Liver (tissue), 9 donors: Measurements from ENCODE around the gene ALAS1. TPM values are rescaled to one million over a fixed set of nuclear protein-coding genes. Genes with fewer than 3 reads are reported as not detected.

ENCODE experiments used
- DNase-seq: peaks from one replicate; pipeline ENCODE4 v3.0.0-alpha.2; 2017; ENCODE audit warnings: low spot score
- H3K27ac ChIP-seq, 2 donors: one replicate each; pipeline ENCODE4 v1.7.0; 2013; ENCODE audit warnings: inconsistent platforms in 2 of 2, low read length in 2 of 2, control low read depth in 1 of 2, low read depth in 1 of 2, mild to moderate bottlenecking in 1 of 2
- H3K27me3 ChIP-seq, 4 donors: one replicate each; pipeline versions ENCODE4 v1.6.1 to v1.7.0; 2013; ENCODE audit warnings: low read length in 3 of 4, inconsistent platforms in 1 of 4, mild to moderate bottlenecking in 1 of 4, moderate library complexity in 1 of 4; ENCODE audit not compliant: control insufficient read depth in 4 of 4, insufficient read depth in 4 of 4
- H3K36me3 ChIP-seq, 4 donors: one replicate each; pipeline versions ENCODE4 v1.6.1 to v1.7.0; 2013; ENCODE audit warnings: low read length in 3 of 4, mild to moderate bottlenecking in 3 of 4, low read depth in 1 of 4, moderate library complexity in 1 of 4; ENCODE audit not compliant: control insufficient read depth in 4 of 4, insufficient read depth in 3 of 4
- H3K4me1 ChIP-seq, 4 donors: one replicate each; pipeline versions ENCODE4 v1.6.1 to v1.7.0; 2013; ENCODE audit warnings: low read length in 3 of 4, mild to moderate bottlenecking in 3 of 4, moderate library complexity in 1 of 4; ENCODE audit not compliant: control insufficient read depth in 4 of 4, insufficient read depth in 4 of 4
- H3K4me3 ChIP-seq, 3 donors: one replicate each; pipeline versions ENCODE4 v1.6.1 to v1.7.0; 2013; ENCODE audit warnings: low read length in 3 of 3, control low read depth in 1 of 3, low read depth in 1 of 3, mild to moderate bottlenecking in 1 of 3
- H3K9ac ChIP-seq, 2 donors: one replicate each; pipeline ENCODE4 v1.7.0; 2013; ENCODE audit warnings: low read length in 2 of 2, mild to moderate bottlenecking in 2 of 2, moderate library complexity in 2 of 2, control low read depth in 1 of 2, low read depth in 1 of 2
- H3K9me3 ChIP-seq, 4 donors: one replicate each; pipeline versions ENCODE4 v1.6.1 to v1.7.0; 2013; ENCODE audit warnings: low read length in 3 of 4; ENCODE audit not compliant: control insufficient read depth in 4 of 4
- ATF3 ChIP-seq: IDR thresholded peaks from 2 replicates; pipeline ENCODE4 v1.6.1; 2016; ENCODE audit warnings: antibody characterized with exemption
- CTCF ChIP-seq: fragments of 150-350 bp; IDR thresholded peaks from 2 replicates; pipeline ENCODE4 v1.5.1; 2017; ENCODE audit warnings: improper control_type of control experiment, low read depth, low read length; ENCODE audit not compliant: missing input control
- EGR1 ChIP-seq, 2 donors: IDR thresholded peaks; 2 replicates each; pipeline ENCODE4 v1.6.1; 2016 to 2018; ENCODE audit warnings: antibody characterized with exemption in 2 of 2, low read depth in 2 of 2
- FOXA1 ChIP-seq: IDR thresholded peaks from 2 replicates; pipeline ENCODE4 v1.6.1; 2016; ENCODE audit warnings: antibody characterized with exemption
- FOXA2 ChIP-seq: IDR thresholded peaks from 2 replicates; pipeline ENCODE4 v1.6.1; 2016; ENCODE audit warnings: antibody characterized with exemption
- GABPA ChIP-seq, 2 donors: IDR thresholded peaks in 1 of 2; conservative IDR thresholded peaks in 1 of 2; 2 replicates each; pipeline ENCODE4 v1.6.1; 2016; ENCODE audit warnings: antibody characterized with exemption in 2 of 2, mild to moderate bottlenecking in 1 of 2, moderate library complexity in 1 of 2
- HNF4A ChIP-seq, 2 donors: conservative IDR thresholded peaks; 2 replicates each; pipeline ENCODE4 v1.6.1; 2016; ENCODE audit warnings: antibody characterized with exemption in 2 of 2, mild to moderate bottlenecking in 2 of 2
- HNF4G ChIP-seq: IDR thresholded peaks from 2 replicates; pipeline ENCODE4 v1.6.1; 2016; ENCODE audit warnings: antibody characterized with exemption
- JUND ChIP-seq, 2 donors: IDR thresholded peaks; 2 replicates each; pipeline ENCODE4 v1.6.1; 2016; ENCODE audit warnings: antibody characterized with exemption in 2 of 2
- MAX ChIP-seq: IDR thresholded peaks from 2 replicates; pipeline ENCODE4 v1.6.1; 2016; ENCODE audit warnings: antibody characterized with exemption
- RAD21 ChIP-seq, 2 donors: IDR thresholded peaks; 2 replicates each; pipeline ENCODE4 v1.6.1; 2016; ENCODE audit warnings: antibody characterized with exemption in 2 of 2, mild to moderate bottlenecking in 2 of 2
- REST ChIP-seq: IDR thresholded peaks from 2 replicates; pipeline ENCODE4 v1.6.1; 2016; ENCODE audit warnings: antibody characterized with exemption, mild to moderate bottlenecking
- RXRA ChIP-seq, 2 donors: IDR thresholded peaks; 2 replicates each; pipeline ENCODE4 v1.6.1; 2017 to 2018; ENCODE audit warnings: antibody characterized with exemption in 2 of 2, mild to moderate bottlenecking in 1 of 2
- SP1 ChIP-seq: IDR thresholded peaks from 2 replicates; pipeline ENCODE4 v1.6.1; 2018; ENCODE audit warnings: antibody characterized with exemption, mild to moderate bottlenecking
- TAF1 ChIP-seq: conservative IDR thresholded peaks from 2 replicates; pipeline ENCODE4 v1.6.1; 2016; ENCODE audit warnings: antibody characterized with exemption, mild to moderate bottlenecking
- YY1 ChIP-seq: IDR thresholded peaks from 2 replicates; pipeline ENCODE4 v1.6.1; 2016; ENCODE audit warnings: antibody characterized with exemption, mild to moderate bottlenecking
- WGBS: extraction: QIAGEN DNeasy Blood & Tissue Kit; methylation state at CpG from one replicate; pipeline ENCODE4 v1.1.7; 2013; 5-methylcytosine and 5-hydroxymethylcytosine counted together
- polyA plus RNA-seq, 2 donors: library from polyadenylated mRNA; stranded (reverse) in 1 of 2; unstranded in 1 of 2; fragments of 200-250 nt in 1 of 2; fragments of >200 nt in 1 of 2; fragmentation: Nextera tagmentation in 1 of 2; extraction: Ambion mirVana in 1 of 2; gene quantifications; one replicate each; pipeline versions ENCODE4 v1.2.1 to v1.2.3, GENCODE V29; 2013 to 2015
- total RNA-seq, 2 donors: library from RNA; depleted of rRNA; stranded (reverse); fragments of >200 nt; gene quantifications; one replicate each; pipeline ENCODE4 v1.2.3, GENCODE V29; 2014
- donor health status: healthy.
- donor health status: healthy.
- donor health status: healthy.
- donor health status: healthy.
- donor health status: healthy.

Gene ALAS1
- total and polyA plus RNA-seq, 4 donors, result 32.3 to 421 (median 137) TPM

- TF ChIP-seq MAX, result no peak
- no peak for TF ChIP-seq RAD21 (IDR thresholded peaks at IDR 0.05)
Measured at GRCh38 chr3:52200981-52201679, 3.2 kb downstream of the ALAS1 start (continued).

- H3K4me3 ChIP-seq, result peak overlapping the region; percentile 8 to 20 (median 14)
- peak overlapping the region in 1 of 2 donors; percentile 50 for H3K9ac ChIP-seq
- H3K9me3 ChIP-seq, result no peaks in the 10 kb centered on the region
- H3K27ac ChIP-seq, result peak overlapping the region; percentile 65 to 72
- peak; percentile 70 for TF ChIP-seq HNF4A (conservative IDR thresholded peaks at IDR 0.05)
- TF ChIP-seq MAX, result peak; percentile 5
- TF ChIP-seq SP1, result peak; percentile 33
- TF ChIP-seq HNF4G, result peak; percentile 14
- TF ChIP-seq EGR1 (IDR thresholded peaks at IDR 0.05; ENCODE audit: low read depth in 2 of 2), result peak in 1 of 2 donors; percentile 73
- peak in 1 of 2 donors; percentile 36 for TF ChIP-seq RXRA (IDR thresholded peaks at IDR 0.05)
- no peak for TF ChIP-seq YY1
- TF ChIP-seq JUND (IDR thresholded peaks at IDR 0.05), result peak; percentile 21 to 86
- peak; percentile 32 for TF ChIP-seq ATF3
- TF ChIP-seq TAF1, result no peak
- no peaks in the 10 kb centered on the region for H3K27me3 ChIP-seq
- H3K36me3 ChIP-seq, result peaks cover 10 to 57% (median 49%) of the 10 kb centered on the region in 4 donors
- WGBS, result 67% methylated on average over 4 of the region's 4 CpGs
- peaks cover 6 to 67% (median 49%) of the 10 kb centered on the region in 4 donors for H3K4me1 ChIP-seq
- DNase-seq, result no peak
Measured at GRCh38 chr3:52202384-52203077, 4.6 kb downstream of the ALAS1 start.

- WGBS, result 70% methylated on average over 1 of the region's 1 CpG
- TF ChIP-seq HNF4A (conservative IDR thresholded peaks at IDR 0.05) (no peak), TAF1 (no peak), SP1 (no peak), FOXA2 (no peak), RAD21 (IDR thresholded peaks at IDR 0.05) (no peak), GABPA (IDR thresholded peaks at IDR 0.05 in 1 of 2, conservative IDR thresholded peaks at IDR 0.05 in 1 of 2) (no peak), ATF3 (no peak), FOXA1 (no peak), CTCF (no peak), REST (no peak), YY1 (no peak)
- no peak overlapping the region for H3K9ac ChIP-seq
- H3K27ac ChIP-seq, result peak overlapping the region; percentile 65 to 72
- peaks cover 5 to 69% (median 54%) of the 10 kb centered on the region in 4 donors for H3K4me1 ChIP-seq
- peak overlapping the region in 1 of 3 donors; percentile 1 for H3K4me3 ChIP-seq
- H3K9me3 ChIP-seq, result no peaks in the 10 kb centered on the region
- H3K36me3 ChIP-seq, result peaks cover 10 to 68% (median 60%) of the 10 kb centered on the region in 4 donors
- no peaks in the 10 kb centered on the region for H3K27me3 ChIP-seq
- DNase-seq, result no peak
Measured at GRCh38 chr3:52203701-52204100, 5.7 kb downstream of the ALAS1 start.
